ENCODE results near the gene NDOR1. TPM values are rescaled to one million over a fixed set of nuclear protein-coding genes. Genes with fewer than 3 reads are reported as not detected.

Gene NDOR1
- total RNA-seq, 1 donor from 2014 or later = 31.6 TPM

DNA sequence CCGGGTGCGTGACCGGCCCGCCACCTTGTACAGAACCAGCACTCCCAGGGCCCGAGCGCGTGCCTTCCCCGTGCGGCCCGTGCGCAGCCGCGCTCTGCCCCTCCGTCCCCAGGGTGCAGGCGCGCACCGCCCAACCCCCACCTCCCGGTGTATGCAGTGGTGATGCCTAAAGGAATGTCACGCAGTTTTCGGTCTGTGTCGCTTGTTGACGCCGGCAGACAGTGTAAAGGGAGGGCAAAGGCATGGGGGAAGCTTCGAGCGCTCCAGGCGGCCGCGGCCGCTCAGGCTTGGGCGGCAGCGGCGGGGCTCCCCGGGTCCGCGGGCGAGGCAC lies 37.0 kb upstream of the NDOR1 start:
- TF ChIP-seq, protein P1, sequence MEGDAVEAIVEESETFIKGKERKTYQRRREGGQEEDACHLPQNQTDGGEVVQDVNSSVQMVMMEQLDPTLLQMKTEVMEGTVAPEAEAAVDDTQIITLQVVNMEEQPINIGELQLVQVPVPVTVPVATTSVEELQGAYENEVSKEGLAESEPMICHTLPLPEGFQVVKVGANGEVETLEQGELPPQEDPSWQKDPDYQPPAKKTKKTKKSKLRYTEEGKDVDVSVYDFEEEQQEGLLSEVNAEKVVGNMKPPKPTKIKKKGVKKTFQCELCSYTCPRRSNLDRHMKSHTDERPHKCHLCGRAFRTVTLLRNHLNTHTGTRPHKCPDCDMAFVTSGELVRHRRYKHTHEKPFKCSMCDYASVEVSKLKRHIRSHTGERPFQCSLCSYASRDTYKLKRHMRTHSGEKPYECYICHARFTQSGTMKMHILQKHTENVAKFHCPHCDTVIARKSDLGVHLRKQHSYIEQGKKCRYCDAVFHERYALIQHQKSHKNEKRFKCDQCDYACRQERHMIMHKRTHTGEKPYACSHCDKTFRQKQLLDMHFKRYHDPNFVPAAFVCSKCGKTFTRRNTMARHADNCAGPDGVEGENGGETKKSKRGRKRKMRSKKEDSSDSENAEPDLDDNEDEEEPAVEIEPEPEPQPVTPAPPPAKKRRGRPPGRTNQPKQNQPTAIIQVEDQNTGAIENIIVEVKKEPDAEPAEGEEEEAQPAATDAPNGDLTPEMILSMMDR (IDR thresholded peaks at IDR 0.05; ENCODE audit: partially characterized antibody, unreplicated experiment) = no peak
- DNase-seq = no peak
- Mint-ChIP-seq H3K27ac (ENCODE audit: unreplicated experiment) (no peak overlapping the region), H3K36me3 (ENCODE audit: unreplicated experiment) (no peaks in the 10 kb centered on the region), H3K4me3 (ENCODE audit: unreplicated experiment) (peak overlapping the region; percentile 64), H3K27me3 (ENCODE audit: unreplicated experiment) (peaks cover 10% of the 10 kb centered on the region), H3K9me3 (ENCODE audit: unreplicated experiment) (peaks cover 3% of the 10 kb centered on the region), H3K4me1 (ENCODE audit: low read depth, unreplicated experiment) (no peaks in the 10 kb centered on the region)

DNA sequence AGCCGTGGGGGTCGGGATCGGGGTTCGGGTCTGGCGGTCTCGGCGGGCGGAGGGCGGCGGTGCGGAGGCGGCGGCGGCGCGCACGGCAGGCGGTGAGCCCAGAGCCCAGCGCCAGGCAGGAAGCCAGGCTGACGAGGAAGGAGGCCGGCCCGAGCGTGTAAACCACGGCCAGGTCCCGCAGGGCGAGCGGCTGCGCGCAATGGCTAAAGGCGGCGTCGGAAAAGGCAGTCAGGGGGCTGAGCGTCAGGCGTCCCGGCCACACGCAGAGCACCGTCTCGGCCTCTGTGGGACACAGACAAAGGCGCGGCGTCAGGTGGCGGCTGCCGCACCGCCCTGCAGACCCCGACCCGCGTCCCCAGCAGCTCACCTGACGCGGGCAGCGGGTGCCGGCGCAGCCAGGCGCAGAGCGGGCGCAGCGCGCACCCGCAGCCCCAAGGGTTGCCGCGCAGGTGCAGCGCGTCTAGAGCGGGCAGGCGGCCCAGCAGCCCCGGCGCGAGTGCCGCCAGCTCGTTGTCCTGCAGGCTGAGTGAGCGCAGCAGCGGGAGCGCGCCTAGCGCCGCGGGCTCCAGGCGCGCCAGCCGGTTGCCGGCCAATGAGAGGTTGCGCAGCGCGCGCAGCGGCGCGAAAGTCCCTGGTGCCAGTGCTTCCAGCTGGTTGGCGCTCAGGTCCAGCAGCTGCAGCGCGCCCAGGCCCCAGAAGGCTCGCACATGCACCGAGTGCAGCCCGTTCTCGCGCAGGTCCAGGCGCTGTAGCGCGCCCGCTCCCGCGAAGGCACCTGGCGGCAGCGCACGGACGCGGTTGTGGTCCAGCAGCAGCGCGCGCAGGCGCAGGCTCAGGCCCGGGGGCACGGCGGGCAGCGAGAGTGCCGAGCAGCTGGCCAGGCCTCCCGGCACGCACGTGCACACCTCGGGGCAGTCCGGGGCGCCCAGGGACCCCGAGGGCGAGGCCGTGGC lies 36.3 kb upstream of the NDOR1 start:
- peak overlapping the region; percentile 84 for H3K4me3 Mint-ChIP-seq (ENCODE audit: unreplicated experiment)
- no peaks in the 10 kb centered on the region for H3K36me3 Mint-ChIP-seq (ENCODE audit: unreplicated experiment)
- no peaks in the 10 kb centered on the region for H3K4me1 Mint-ChIP-seq (ENCODE audit: low read depth, unreplicated experiment)
- H3K9me3 Mint-ChIP-seq (ENCODE audit: unreplicated experiment) = peaks cover 3% of the 10 kb centered on the region
- no peak overlapping the region for H3K27ac Mint-ChIP-seq (ENCODE audit: unreplicated experiment)
- DNase-seq = peak; percentile 77
- TF ChIP-seq, protein P1 (IDR thresholded peaks at IDR 0.05; ENCODE audit: partially characterized antibody, unreplicated experiment) = no peak
- peaks cover 9% of the 10 kb centered on the region for H3K27me3 Mint-ChIP-seq (ENCODE audit: unreplicated experiment)

DNA sequence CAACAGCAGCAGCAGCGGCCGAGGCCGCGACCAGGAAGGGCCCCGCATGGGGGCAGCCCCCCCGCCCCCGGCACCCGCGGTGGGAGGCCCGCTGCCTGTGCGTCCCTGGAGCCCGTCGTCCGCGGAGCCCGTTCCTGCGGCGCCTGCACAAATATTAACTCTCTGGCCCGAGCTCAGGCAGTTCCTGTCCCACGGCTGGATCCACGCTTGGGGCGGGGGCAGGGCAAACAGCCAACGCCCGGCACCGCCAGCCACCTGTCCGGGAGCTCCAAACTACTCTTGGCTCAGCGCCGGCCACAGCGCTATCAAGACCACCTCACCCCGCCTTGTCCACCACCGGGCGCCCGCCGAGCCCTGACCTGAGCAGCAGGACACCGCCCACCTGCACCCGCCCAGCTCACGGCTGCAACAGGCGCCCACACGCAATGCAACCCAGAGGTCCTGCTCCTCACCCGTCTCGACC lies 35.6 kb upstream of the NDOR1 start, which contains the start of gene LRRC26:
TSS of gene LRRC26 (minus strand) at position 156 of the 463 bp plus-strand sequence. CDS start at position 48, 108 bp downstream.
- H3K27ac Mint-ChIP-seq (ENCODE audit: unreplicated experiment) = no peak within 1 kb of the TSS
- TF ChIP-seq, protein P1 (IDR thresholded peaks at IDR 0.05; ENCODE audit: partially characterized antibody, unreplicated experiment) = no peak
- H3K4me1 Mint-ChIP-seq (ENCODE audit: low read depth, unreplicated experiment) = no peaks in the 10 kb centered on the region
- no peak for DNase-seq
- H3K4me3 Mint-ChIP-seq (ENCODE audit: unreplicated experiment) = peak within 1 kb of the TSS; percentile 84
- H3K27me3 Mint-ChIP-seq (ENCODE audit: unreplicated experiment) = peaks cover 9% of the 10 kb centered on the region
- no peaks in the 10 kb centered on the region for H3K36me3 Mint-ChIP-seq (ENCODE audit: unreplicated experiment)
- peaks cover 3% of the 10 kb centered on the region for H3K9me3 Mint-ChIP-seq (ENCODE audit: unreplicated experiment)

DNA sequence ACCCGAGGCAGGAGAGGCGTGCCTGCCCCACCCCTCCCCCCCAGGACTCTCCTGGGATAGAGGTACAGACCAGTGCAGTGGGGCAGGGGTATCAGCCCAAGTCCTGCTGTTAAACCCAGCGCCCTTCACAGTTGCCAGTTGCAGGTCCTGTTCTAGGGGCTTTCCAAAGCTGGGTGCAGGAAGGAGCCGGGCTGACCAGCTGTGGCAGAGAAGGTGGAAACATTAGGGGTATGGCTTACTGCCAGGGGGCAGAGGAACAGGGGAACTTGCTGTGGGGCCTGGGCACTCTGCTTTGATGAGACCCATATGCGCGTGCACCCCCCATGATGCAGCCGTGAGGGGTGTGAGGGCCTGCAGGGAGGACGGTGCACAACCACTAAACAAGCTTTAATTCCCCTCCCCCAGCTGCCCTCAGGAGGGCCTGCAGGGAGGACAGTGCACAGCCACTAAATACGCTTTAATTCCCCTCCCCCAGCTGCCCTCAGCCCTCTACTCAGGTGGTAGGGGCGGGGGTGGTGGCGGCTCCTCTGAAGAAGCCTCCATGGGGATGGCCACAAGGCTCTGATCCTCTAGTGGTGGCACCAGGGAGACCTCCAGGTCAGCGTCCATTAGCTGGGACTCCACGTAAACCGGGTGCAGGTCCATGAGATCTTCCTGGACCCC lies 34.9 kb upstream of the NDOR1 start:
- no peaks in the 10 kb centered on the region for H3K4me1 Mint-ChIP-seq (ENCODE audit: low read depth, unreplicated experiment)
- H3K4me3 Mint-ChIP-seq (ENCODE audit: unreplicated experiment) = no peak overlapping the region
- no peak overlapping the region for H3K27ac Mint-ChIP-seq (ENCODE audit: unreplicated experiment)
- TF ChIP-seq, protein P1 (IDR thresholded peaks at IDR 0.05; ENCODE audit: partially characterized antibody, unreplicated experiment) = no peak
- H3K27me3 Mint-ChIP-seq (ENCODE audit: unreplicated experiment) = peaks cover 9% of the 10 kb centered on the region
- no peak for DNase-seq
- peaks cover 3% of the 10 kb centered on the region for H3K9me3 Mint-ChIP-seq (ENCODE audit: unreplicated experiment)
- no peaks in the 10 kb centered on the region for H3K36me3 Mint-ChIP-seq (ENCODE audit: unreplicated experiment)
